KMS-11 (cell line): Measurements from ENCODE around the gene EPHA3.

ENCODE experiments used
- H2AFZ ChIP-seq: fragments of 200-600 bp; sonication (generic); 2 replicates; pipeline ENCODE4 v1.6.1; 2016; ENCODE audit warnings: antibody characterized with exemption, mixed run types, low read depth
- H3K27ac ChIP-seq: fragments of 200-600 bp; sonication (generic); 2 replicates; pipeline ENCODE4 v1.6.1; 2016; ENCODE audit warnings: mild to moderate bottlenecking, mixed run types
- H3K27me3 ChIP-seq: fragments of 200-600 bp; sonication (generic); 2 replicates; pipeline ENCODE4 v1.6.1; 2017; ENCODE audit warnings: mild to moderate bottlenecking, low read depth, mixed run types, moderate library complexity; ENCODE audit not compliant: insufficient read depth
- H3K36me3 ChIP-seq: fragments of 200-600 bp; sonication (generic); 2 replicates; pipeline ENCODE4 v1.6.1; 2017; ENCODE audit warnings: mild to moderate bottlenecking, mixed run types; ENCODE audit not compliant: insufficient read depth
- H3K4me1 ChIP-seq: fragments of 200-600 bp; sonication (generic); 2 replicates; pipeline ENCODE4 v1.6.1; 2016; ENCODE audit warnings: mild to moderate bottlenecking, low read depth, mixed run types; ENCODE audit not compliant: poor library complexity, severe bottlenecking
- H3K4me2 ChIP-seq: fragments of 200-600 bp; sonication (generic); 2 replicates; pipeline ENCODE4 v1.7.0; 2016; ENCODE audit warnings: mild to moderate bottlenecking, mixed run types
- H3K4me3 ChIP-seq: fragments of 200-600 bp; sonication (generic); IDR thresholded peaks from 2 replicates; pipeline ENCODE4 v1.6.1; 2017; ENCODE audit warnings: low read depth, low read length, mixed read lengths; ENCODE audit not compliant: insufficient read depth
- H3K79me2 ChIP-seq: fragments of 200-600 bp; sonication (generic); 2 replicates; pipeline ENCODE4 v1.6.1; 2016; ENCODE audit warnings: low read depth, mixed run types; ENCODE audit not compliant: insufficient read depth
- H3K9ac ChIP-seq: fragments of 200-600 bp; sonication (generic); 2 replicates; pipeline ENCODE4 v1.6.1; 2016; ENCODE audit warnings: mild to moderate bottlenecking, mixed run types
- H4K20me1 ChIP-seq: fragments of 200-600 bp; sonication (generic); 2 replicates; pipeline ENCODE4 v1.6.1; 2016; ENCODE audit warnings: mild to moderate bottlenecking, mixed run types; ENCODE audit not compliant: insufficient read depth
- TF ChIP-seq, protein P1 (sequence below): fragments of 200-600 bp; sonication (generic); conservative IDR thresholded peaks from 2 replicates; pipeline ENCODE4 v1.6.1; 2017; ENCODE audit warnings: low read depth, mild to moderate bottlenecking, antibody characterized with exemption, low read length, moderate library complexity, mixed read lengths

The EPHA3 gene

DNA sequence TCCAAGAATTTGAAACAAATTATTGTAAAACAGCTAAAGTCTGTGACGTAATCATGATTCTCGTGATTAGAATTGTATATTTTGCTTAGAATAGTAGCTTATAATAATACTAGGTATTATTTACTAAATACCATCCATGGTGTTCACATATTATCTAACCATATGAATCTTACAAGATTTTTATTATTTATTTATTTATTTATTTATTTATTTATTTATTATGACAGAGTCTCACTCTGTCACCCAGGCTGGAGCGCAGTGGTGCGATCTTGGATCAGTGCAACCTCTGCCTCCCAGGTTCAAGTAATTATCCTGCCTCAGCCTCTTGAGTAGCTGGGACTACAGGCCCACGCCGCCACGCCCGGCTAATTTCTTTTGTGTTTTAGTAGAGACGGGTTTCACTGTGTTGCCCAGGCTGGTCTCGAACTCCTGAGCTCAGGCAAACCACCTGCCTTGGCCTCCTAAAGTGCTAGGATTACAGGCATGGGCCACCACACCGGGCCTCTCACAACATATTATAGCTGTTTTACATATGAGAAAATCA lies 173.5 kb downstream of the EPHA3 start:
- Histone ChIP-seq H3K4me3 (no peak overlapping the region), H3K9ac (no peak overlapping the region), H3K27ac (no peak overlapping the region), H3K4me2 (no peak overlapping the region), H3K27me3 (no peaks in the 10 kb centered on the region), H3K4me1 (no peaks in the 10 kb centered on the region), H3K79me2 (no peaks in the 10 kb centered on the region), H3K36me3 (no peaks in the 10 kb centered on the region), H2AFZ (no peak overlapping the region), H4K20me1 (no peaks in the 10 kb centered on the region)
- TF ChIP-seq, protein P1, sequence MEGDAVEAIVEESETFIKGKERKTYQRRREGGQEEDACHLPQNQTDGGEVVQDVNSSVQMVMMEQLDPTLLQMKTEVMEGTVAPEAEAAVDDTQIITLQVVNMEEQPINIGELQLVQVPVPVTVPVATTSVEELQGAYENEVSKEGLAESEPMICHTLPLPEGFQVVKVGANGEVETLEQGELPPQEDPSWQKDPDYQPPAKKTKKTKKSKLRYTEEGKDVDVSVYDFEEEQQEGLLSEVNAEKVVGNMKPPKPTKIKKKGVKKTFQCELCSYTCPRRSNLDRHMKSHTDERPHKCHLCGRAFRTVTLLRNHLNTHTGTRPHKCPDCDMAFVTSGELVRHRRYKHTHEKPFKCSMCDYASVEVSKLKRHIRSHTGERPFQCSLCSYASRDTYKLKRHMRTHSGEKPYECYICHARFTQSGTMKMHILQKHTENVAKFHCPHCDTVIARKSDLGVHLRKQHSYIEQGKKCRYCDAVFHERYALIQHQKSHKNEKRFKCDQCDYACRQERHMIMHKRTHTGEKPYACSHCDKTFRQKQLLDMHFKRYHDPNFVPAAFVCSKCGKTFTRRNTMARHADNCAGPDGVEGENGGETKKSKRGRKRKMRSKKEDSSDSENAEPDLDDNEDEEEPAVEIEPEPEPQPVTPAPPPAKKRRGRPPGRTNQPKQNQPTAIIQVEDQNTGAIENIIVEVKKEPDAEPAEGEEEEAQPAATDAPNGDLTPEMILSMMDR, result no peak

DNA sequence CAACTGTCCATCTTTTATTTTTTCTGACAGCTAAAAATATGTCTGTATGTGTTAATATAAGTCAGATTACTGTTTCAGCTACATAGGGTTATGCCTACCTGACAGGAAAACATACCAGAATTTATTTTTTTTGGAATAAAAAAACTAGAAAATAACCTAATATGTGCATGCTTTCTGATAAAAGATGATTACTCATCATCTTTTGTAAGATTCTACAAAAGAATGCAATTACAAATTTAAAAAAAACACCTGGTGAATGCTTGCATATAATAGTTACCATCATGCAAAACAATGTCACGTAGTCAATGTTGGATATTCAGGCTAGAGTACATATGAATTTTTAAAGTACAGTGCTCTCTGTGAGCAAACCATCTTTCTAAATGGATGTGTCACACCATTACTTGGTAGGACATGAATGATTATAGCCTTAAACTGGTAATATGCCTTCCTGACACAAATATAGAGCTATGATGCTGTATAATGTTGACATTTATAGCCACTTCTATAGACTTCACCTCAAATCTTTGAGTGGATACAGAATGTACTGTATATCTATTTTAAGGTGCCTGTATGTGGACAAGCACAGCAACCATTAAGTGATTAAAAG lies 180.6 kb downstream of the EPHA3 start:
- Histone ChIP-seq H2AFZ (no peak overlapping the region), H3K4me2 (no peak overlapping the region), H3K79me2 (no peaks in the 10 kb centered on the region), H3K27me3 (no peaks in the 10 kb centered on the region), H3K36me3 (no peaks in the 10 kb centered on the region), H3K9ac (no peak overlapping the region), H3K27ac (no peak overlapping the region), H3K4me1 (no peaks in the 10 kb centered on the region), H4K20me1 (no peaks in the 10 kb centered on the region), H3K4me3 (no peak overlapping the region)
- TF ChIP-seq, protein P1, result no peak

DNA sequence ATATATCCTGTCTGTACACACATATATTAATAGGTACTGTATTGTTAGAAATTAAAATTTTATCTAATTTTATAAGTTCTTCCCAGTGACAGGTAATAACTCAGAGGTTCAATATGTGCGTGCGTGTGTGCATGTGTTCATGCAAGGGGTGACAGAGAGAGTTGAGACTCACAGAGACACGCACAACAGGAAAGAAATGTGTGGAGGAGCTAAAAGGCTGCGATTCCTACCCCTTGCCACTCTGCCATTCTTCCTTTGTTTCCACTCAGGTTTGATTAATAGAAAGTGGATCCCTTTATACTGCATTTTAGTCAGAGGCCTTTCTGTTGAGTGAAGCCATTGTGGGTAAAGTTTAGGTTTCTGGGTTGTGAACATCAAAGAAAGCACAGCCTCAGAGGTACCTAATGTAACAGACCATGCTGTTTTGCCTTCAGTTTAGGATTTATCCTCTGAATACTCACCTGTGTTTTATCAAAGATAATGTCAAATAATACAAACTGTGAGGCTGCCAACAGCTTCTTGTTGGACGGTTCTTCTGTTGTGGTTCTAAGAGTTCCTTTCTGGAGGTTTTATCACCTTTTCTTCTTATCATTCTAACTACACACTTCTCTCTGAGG lies 182.3 kb downstream of the EPHA3 start:
- Histone ChIP-seq H3K27me3 (no peaks in the 10 kb centered on the region), H3K27ac (no peak overlapping the region), H3K4me1 (no peaks in the 10 kb centered on the region), H3K36me3 (no peaks in the 10 kb centered on the region), H3K9ac (no peak overlapping the region), H3K4me3 (no peak overlapping the region), H3K79me2 (no peaks in the 10 kb centered on the region), H4K20me1 (no peaks in the 10 kb centered on the region), H2AFZ (no peak overlapping the region), H3K4me2 (no peak overlapping the region)
- TF ChIP-seq, protein P1, result no peak

DNA sequence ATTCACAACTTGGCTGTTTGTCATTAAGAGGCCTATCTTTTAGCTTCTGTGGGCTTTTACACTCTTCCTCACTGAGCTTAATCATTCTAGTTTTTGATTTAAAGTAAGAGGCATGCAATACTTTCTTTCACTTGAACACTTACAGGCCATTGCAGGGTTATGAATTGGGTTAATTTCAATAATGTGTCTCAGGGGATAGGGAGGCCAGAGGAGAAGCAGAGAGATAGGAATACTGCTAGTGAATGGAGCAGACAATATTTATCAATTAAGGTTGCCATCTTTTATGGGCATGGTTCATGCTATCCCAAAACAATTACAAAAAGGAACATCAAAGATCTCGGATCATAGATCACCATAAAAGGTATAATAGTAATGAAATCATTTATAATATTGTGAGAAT lies 189.8 kb downstream of the EPHA3 start:
- no peak overlapping the region for H3K4me2 ChIP-seq
- H3K4me3 ChIP-seq, result no peak overlapping the region
- H3K79me2 ChIP-seq, result no peaks in the 10 kb centered on the region
- H3K9ac ChIP-seq, result no peak overlapping the region
- H2AFZ ChIP-seq, result no peak overlapping the region
- H3K27me3 ChIP-seq, result no peaks in the 10 kb centered on the region
- H3K4me1 ChIP-seq, result no peaks in the 10 kb centered on the region
- H3K36me3 ChIP-seq, result no peaks in the 10 kb centered on the region
- no peak overlapping the region for H3K27ac ChIP-seq
- no peaks in the 10 kb centered on the region for H4K20me1 ChIP-seq
- TF ChIP-seq, protein P1, result no peak
